Fibroblast of skin of left quadriceps (primary cell): ENCODE data around the gene C1QTNF6.

Source experiments
- DNase-seq, 2 experiments: peaks; one replicate each; pipeline ENCODE4 v3.0.0-alpha.2; 2013; ENCODE audit warnings: low read depth in 2 of 2

C1QTNF6 gene

DNA sequence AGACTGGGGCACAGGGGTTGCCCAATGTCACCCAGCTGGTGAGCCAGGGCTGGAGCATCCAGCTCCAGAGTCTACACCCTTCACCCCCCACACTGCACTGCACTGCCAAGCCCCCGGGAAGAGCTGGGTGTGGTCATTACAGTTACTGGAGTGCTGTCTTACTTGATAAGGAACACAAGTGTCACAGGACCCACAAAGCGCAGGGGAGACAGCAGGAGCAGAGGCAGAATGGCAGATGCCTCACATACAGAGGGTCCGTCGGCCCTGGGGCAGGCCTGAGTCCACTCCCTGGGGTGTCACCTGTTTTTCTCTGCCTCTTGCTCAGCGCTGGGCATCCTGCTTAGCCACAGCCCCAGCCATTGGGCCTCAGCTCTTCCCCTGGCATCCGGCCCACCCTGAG lies 46.1 kb downstream of the C1QTNF6 start:
- no peak for DNase-seq

DNA sequence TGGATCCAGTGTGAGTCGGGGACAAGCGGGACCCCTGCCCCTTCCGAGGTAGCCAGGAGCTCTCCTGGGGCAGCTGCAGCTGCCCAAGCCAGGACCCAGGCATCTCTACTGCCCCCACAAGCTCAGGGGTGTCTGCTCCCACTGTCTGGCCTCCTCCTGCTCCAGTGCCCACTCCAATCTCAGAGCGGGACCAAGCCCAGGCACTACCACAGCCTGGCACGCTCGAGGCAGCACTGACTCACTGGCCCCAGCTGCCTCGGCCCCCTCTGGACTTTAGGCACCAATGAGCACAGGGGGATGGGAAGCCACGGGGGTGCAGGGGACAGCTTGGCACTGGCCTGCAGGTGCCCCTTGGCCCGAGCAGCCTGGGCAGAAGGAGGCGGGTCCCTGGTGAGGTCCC lies 46.6 kb downstream of the C1QTNF6 start:
- no peak for DNase-seq

DNA sequence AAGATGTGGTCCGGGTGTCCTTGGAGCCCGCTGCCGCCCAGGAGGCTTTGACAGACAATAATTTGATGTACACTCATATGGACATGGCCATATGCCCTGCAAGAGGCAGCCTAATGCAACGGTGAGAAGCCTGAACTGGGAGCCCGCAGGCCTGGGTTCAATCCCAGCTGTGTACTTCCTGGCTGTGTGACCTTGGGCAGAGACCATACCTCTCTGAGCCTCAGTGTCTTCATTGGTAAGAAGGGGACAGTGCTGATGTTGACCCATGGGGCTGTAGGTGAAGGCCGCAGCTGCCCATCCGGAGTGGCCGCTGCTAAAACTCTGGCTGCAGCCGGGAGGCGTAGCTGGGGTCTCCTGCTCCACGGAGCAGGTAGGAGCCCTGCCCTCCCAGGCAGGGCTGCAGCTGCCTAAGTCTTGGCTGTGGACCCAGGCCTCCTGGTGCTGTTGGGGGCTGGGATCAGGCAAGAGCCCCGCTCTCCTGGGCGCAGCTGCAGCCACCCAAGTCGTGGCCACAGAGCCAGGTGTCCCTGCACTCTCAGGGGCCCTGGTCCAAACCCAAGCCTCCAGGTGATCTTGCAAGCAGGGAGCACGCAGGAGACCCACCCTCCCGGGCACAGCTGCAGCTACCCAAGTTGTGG lies 47.2 kb downstream of the C1QTNF6 start:
- DNase-seq, result no peak

DNA sequence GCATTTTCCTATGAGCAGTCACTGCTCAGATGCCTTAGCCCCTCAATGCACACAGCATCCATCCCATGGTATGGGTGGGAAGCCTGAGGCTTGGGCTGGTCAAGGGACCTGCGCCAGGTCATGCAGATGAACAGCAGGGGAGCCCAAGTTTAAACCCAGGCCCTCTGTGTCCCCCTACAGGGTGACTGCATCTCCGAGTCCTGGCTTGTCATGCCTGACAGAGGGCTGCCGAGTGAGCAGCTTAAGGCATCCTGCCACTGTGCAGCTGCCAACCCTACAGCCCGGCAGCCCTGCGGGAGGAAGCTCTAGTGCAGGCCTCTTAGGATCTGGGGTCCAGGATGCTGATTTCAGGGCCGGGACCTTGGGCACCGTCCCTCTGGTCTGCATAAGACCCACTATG lies 48.3 kb downstream of the C1QTNF6 start:
- DNase-seq, result no peak

DNA sequence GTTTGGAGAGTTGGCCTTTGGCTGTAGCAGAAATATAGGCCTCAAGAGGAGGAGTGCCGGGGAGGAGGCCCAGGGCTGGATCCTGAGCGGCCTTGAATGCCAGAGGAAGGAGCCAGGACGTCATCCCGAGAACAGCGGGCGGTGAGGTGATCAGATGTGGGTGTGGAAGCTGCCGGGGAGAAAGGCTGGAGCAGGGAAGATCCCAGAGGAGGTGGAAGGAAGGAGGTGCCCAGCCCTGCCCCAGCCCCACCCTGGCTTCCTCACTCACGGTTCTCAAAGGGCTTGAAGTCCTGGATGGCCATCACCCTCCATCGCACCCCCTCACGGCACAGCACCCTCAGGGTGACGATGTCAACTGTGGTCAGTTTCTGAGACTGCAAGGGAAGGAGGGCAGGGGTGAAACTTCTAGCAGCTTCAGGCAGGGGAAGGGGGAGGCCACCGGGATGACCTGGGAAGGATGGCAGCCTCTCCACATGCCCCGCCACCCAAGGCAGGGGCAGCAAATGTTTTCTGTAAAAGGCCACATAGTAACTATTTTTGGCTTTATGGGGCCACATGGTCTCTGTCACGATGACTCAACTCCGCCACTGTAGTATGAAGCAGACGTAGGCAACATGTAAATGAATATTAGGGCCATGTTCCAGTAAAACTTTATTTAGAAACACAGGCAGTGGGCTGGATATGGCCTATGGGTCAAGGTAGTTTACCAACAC lies 49.0 kb downstream of the C1QTNF6 start:
- no peak for DNase-seq

DNA sequence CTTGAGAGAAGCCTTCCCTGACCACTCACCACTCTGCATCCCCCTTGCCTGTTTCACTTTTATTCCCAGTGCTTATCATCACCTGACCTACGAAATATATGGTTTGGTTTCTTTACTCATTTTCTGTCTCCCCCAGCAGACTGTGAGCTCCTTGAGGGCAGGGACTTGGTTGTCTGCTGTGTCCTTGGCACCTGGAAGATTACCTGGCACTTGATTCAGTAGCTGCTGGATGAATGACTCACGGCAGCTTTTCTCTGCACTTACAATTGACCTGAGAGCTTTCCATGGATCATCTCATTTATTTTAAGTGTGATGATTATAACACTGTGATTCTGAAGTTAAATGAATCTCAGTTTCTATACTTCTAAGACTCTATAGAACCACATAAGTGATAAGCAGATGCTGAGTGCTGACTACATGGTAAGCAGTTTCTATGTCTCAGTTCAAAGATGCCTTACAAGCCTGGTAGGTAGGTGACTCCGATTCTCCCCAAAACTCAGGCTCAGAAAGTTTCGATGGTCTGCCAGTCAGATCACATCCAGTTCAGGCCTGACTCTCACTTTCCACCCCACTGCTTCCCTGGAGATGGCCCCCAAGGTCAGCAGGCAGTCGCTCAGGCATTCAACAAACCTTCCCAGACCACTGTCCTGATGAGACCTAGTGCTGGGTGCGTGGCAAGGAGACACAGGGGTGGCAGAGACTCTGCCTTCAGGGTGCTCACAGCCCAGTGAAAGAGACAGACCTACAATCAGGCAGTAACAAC lies 50.0 kb downstream of the C1QTNF6 start:
- no peak for DNase-seq

DNA sequence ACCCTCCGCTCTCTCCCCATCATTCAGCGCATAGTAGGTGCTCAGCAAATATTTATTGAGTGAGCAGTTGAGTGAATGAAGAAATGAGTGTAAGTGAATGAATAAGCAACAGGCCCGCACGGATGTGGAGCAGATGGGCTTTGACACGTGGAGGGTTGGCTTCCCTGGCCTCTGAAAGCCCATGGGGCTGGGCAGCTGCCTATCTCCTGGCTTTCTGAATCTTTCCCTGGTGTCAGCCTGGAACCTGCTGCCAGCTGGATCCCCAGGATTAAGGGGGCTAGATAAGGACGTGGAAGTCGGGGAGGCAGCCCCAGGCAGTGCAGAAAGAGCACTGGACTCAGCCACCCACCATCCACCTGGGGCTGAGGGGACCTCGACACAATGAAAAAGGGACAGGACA lies 50.9 kb downstream of the C1QTNF6 start:
- no peak for DNase-seq

DNA sequence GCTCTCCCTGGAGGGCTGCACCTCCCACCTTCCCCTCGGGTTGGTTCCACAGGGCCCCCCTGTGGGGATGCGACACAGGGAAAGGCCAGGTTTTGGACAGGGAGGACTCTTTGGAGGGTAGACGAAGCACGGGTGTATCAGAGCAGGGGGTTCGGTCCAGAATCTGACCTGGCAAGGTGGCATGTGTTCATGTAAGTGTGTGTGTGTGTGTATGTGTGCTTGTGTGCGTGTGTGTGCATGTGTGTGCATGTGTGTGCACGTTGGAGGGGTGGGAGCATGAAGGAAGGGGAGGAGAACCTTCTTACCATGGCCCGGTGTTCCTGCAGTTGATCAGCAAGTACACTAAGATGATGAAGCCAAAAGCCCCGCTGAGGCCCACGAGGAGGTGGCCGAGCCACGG lies 53.0 kb downstream of the C1QTNF6 start:
- no peak for DNase-seq

DNA sequence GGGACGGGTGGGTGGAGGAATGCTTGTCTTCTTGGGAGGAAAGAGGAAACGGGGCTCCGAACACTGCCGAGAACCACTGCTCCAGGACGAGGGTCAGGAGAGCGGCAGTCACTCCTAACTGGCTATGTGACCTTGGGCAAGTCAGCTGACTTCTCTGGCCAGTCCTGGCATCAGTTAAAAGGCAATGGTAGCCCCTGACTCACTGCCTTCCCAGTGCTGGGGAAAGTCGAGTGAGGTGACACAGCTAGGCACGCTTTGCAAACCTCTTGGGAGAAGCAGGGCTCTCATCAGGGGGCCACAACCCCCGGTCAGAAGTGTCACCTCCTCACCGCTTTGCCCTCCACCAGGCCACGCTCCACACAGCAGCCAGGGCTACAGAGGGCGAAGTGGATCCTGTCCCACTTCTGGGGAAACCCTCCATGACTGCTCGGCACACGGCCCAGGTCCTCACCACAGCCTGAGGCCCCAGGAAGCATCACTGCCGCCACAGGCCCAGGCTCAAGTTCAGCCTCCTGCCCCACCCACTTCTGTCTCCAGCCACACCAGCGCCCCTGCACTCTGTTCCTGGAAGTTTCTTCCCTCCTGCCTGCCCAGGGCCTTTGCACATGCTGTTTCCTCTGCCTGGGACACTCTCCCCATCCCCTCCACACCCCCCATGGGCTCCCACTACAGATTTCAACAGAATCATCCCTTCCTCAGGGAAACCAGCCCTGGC lies 54.6 kb downstream of the C1QTNF6 start:
- no peak for DNase-seq

DNA sequence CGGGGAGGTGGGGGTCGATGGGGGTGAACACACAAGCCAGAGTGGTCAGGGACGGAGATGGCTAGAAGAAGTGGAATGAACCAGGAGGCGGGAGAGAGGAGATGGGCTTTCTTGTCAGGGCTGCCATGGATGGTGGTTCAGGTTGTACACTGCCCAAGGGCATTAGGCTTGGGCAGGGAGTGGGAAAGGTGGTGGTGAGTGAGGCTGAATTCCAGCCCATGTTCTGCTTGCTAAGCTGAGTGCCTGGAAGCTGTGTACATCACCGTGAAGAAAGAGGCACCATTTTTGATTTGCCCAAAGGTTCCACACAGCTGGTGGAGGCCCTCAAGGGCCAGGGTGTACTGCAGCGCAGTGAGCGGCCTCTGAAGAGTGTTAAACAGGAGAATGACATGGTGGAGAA lies 55.3 kb downstream of the C1QTNF6 start:
- no peak for DNase-seq
